Astrocyte (in vitro differentiated cells and primary cell): ENCODE measurements around the gene PPIL6. TPM values are rescaled to one million over a fixed set of nuclear protein-coding genes. Genes with fewer than 3 reads are reported as not detected.

ENCODE experiments used
- DNase-seq: peaks from one replicate; pipeline ENCODE4 v3.0.0-alpha.2; 2010; ENCODE audit warnings: low read depth
- FAIRE-seq: peaks from 2 replicates; lab custom pipeline; 2011; peaks lifted over from hg19 to GRCh38; lab: Jason Lieb, UNC
- H2AFZ ChIP-seq: 2 replicates; pipeline ENCODE4 v1.6.0; 2012; ENCODE audit warnings: low read depth, low read length, inconsistent platforms
- H3K27ac ChIP-seq: 2 replicates; pipeline ENCODE4 v1.5.1; 2011; ENCODE audit warnings: low read depth, low read length, inconsistent platforms
- H3K27me3 ChIP-seq: 2 replicates; pipeline ENCODE4 v1.6.0; 2011; ENCODE audit warnings: low read length, inconsistent platforms; ENCODE audit not compliant: insufficient read depth
- H3K36me3 ChIP-seq: 2 replicates; pipeline ENCODE4 v1.5.1; 2011; ENCODE audit warnings: low read length, inconsistent platforms; ENCODE audit not compliant: insufficient read depth
- H3K4me1 ChIP-seq: 2 replicates; pipeline ENCODE4 v1.5.1; 2011; ENCODE audit warnings: low read length, inconsistent platforms; ENCODE audit not compliant: insufficient read depth
- H3K4me2 ChIP-seq: 2 replicates; pipeline ENCODE4 v1.6.0; 2012; ENCODE audit warnings: low read length, inconsistent platforms
- H3K4me3 ChIP-seq: 2 replicates; pipeline ENCODE4 v1.5.1; 2011; ENCODE audit warnings: low read depth, mild to moderate bottlenecking, low read length, inconsistent platforms; ENCODE audit not compliant: insufficient read depth
- H3K79me2 ChIP-seq: 2 replicates; pipeline ENCODE4 v1.6.0; 2012; ENCODE audit warnings: mild to moderate bottlenecking, low read length, inconsistent platforms; ENCODE audit not compliant: insufficient read depth
- H3K9ac ChIP-seq: 2 replicates; pipeline ENCODE4 v1.6.0; 2012; ENCODE audit warnings: mild to moderate bottlenecking, low read length, inconsistent platforms
- H3K9me3 ChIP-seq: 2 replicates; pipeline ENCODE4 v1.5.1; 2012; ENCODE audit warnings: low read depth, mild to moderate bottlenecking, low read length, inconsistent platforms; ENCODE audit not compliant: insufficient read depth
- H4K20me1 ChIP-seq: 2 replicates; pipeline ENCODE4 v1.6.0; 2012; ENCODE audit warnings: low read length, inconsistent platforms; ENCODE audit not compliant: insufficient read depth
- H3K27ac Mint-ChIP-seq: one replicate; pipeline ENCODE4 v1.8.0; 2021; ENCODE audit warnings: mild to moderate bottlenecking, mixed read lengths; ENCODE audit not compliant: unreplicated experiment
- H3K27me3 Mint-ChIP-seq: one replicate; pipeline ENCODE4 v1.8.0; 2021; ENCODE audit warnings: low read depth, mixed read lengths; ENCODE audit not compliant: unreplicated experiment
- H3K36me3 Mint-ChIP-seq: one replicate; pipeline ENCODE4 v1.8.0; 2021; ENCODE audit warnings: low read depth, mixed read lengths; ENCODE audit not compliant: unreplicated experiment
- H3K4me1 Mint-ChIP-seq: one replicate; pipeline ENCODE4 v1.8.0; 2021; ENCODE audit warnings: low read depth, mixed read lengths; ENCODE audit not compliant: unreplicated experiment
- H3K4me3 Mint-ChIP-seq: one replicate; pipeline ENCODE4 v1.8.0; 2021; ENCODE audit warnings: mild to moderate bottlenecking, moderate library complexity, mixed read lengths; ENCODE audit not compliant: unreplicated experiment
- H3K9me3 Mint-ChIP-seq: one replicate; pipeline ENCODE4 v1.8.0; 2021; ENCODE audit warnings: mild to moderate bottlenecking, mixed read lengths; ENCODE audit not compliant: unreplicated experiment
- CTCF ChIP-seq: IDR thresholded peaks from 2 replicates; pipeline ENCODE4 v1.5.1; 2011; ENCODE audit warnings: low read depth, mild to moderate bottlenecking, inconsistent platforms, low read length, moderate library complexity; ENCODE audit not compliant: insufficient read depth
- EZH2 ChIP-seq: IDR thresholded peaks from 2 replicates; pipeline ENCODE4 v1.6.1; 2012; ENCODE audit warnings: mild to moderate bottlenecking, low read length, inconsistent platforms; ENCODE audit not compliant: insufficient read depth
- total RNA-seq: library from RNA; stranded (reverse); gene quantifications from 2 replicates; pipeline ENCODE4 v1.2.1, GENCODE V29; 2021

Gene PPIL6
- total RNA-seq, 1 donor from 2014 or later: 1.7 TPM

- no peak for FAIRE-seq
- Histone ChIP-seq H3K4me2 (peak overlapping the region; percentile 95), H4K20me1 (peaks cover 14% of the 10 kb centered on the region), H3K27ac (no peak overlapping the region), H3K4me1 (peaks cover 17% of the 10 kb centered on the region), H3K36me3 (peaks cover 8% of the 10 kb centered on the region), H3K9me3 (no peaks in the 10 kb centered on the region), H3K79me2 (peaks cover 23% of the 10 kb centered on the region), H3K27me3 (no peaks in the 10 kb centered on the region), H3K4me3 (peak overlapping the region; percentile 93), H2AFZ (peak overlapping the region; percentile 78), H3K9ac (peak overlapping the region; percentile 75)
- peak; percentile 49 for DNase-seq
- H3K9me3 Mint-ChIP-seq: no peaks in the 10 kb centered on the region
- peaks cover 11% of the 10 kb centered on the region for H3K36me3 Mint-ChIP-seq
- peaks cover 6% of the 10 kb centered on the region for H3K4me1 Mint-ChIP-seq
- peak overlapping the region; percentile 86 for H3K4me3 Mint-ChIP-seq
- no peak for TF ChIP-seq EZH2
- TF ChIP-seq CTCF: no peak
- H3K27ac Mint-ChIP-seq: no peak overlapping the region
- H3K27me3 Mint-ChIP-seq: no peaks in the 10 kb centered on the region
Measured at GRCh38 chr6:109456710-109457561, 16.5 kb upstream of the PPIL6 start.

- H3K4me3 Mint-ChIP-seq: peak overlapping the region; percentile 86
- H3K9me3 ChIP-seq: no peaks in the 10 kb centered on the region
- H3K9ac ChIP-seq: peak overlapping the region; percentile 75
- TF ChIP-seq EZH2 (no peak), CTCF (no peak)
- peaks cover 14% of the 10 kb centered on the region for H4K20me1 ChIP-seq
- no peaks in the 10 kb centered on the region for H3K9me3 Mint-ChIP-seq
- H3K27ac Mint-ChIP-seq: no peak overlapping the region
- peak overlapping the region; percentile 93 for H3K4me3 ChIP-seq
- FAIRE-seq: no peak
- H3K36me3 Mint-ChIP-seq: peaks cover 9% of the 10 kb centered on the region
- H3K36me3 ChIP-seq: peaks cover 6% of the 10 kb centered on the region
- H3K27ac ChIP-seq: no peak overlapping the region
- peaks cover 6% of the 10 kb centered on the region for H3K4me1 Mint-ChIP-seq
- H3K4me1 ChIP-seq: peaks cover 16% of the 10 kb centered on the region
- H2AFZ ChIP-seq: peak overlapping the region; percentile 78
- DNase-seq: no peak
- H3K27me3 Mint-ChIP-seq: no peaks in the 10 kb centered on the region
- no peaks in the 10 kb centered on the region for H3K27me3 ChIP-seq
- peak overlapping the region; percentile 95 for H3K4me2 ChIP-seq
- H3K79me2 ChIP-seq: peaks cover 23% of the 10 kb centered on the region
Measured at GRCh38 chr6:109456111-109456583, 15.7 kb upstream of the PPIL6 start.
